Stimulated activated CD4-positive, alpha-beta T cell treated with anti-CD3 and anti-CD28 coated beads, Interleukin-15, amount 100 ng/mL, for 1 hour (primary cell): ENCODE measurements around the gene IL12B.
A peak's percentile ranks its signal among the peaks of the same experiment; 100 is the strongest.
"Not testable (repeated sequence)": the region's sequence is repeated elsewhere in the genome, so short reads cannot be mapped to it uniquely, and the experiment has no call there.

Experiments
- DNase-seq, 2 donors: peaks; one replicate each; pipeline ENCODE4 v3.0.0-alpha.2; 2020; ENCODE audit warnings: low read depth in 1 of 2, low spot score in 1 of 2

IL12B gene

DNA sequence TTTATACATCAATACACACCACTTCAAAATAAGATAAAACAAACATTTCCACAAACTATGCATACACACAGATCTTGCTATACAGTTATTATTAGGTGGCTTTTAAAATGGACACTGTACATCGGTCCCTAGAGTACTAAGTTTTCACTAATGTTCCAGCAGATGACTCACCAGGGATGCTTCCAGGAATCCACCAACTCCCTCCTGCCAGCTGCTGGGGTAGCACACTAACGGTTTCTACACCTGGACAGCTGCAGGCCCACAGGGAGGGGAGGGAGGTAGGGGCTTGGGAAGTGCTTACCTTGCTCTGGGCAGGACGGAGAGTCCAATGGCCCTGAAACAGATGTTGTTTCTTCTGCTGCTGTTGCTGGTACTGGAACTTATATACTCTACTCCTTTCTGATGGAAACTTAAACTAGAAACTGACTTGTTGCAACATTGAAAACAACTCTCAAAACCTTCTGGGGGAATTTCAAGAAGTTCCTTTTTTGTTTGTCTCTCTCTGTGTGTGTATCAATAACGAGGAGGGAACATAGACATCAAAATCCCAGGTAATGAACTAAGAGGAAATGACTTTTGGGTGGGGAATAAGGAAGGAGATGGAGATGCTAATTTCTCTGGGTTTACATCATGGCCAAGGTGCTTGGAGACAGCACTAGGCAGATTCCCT, at the start of gene IL12B:
Gene IL12B, minus strand, starts transcription at position 357 of the 670 bp plus-strand sequence. CDS start 3,705 bp downstream, outside the sequence.
- no peak for DNase-seq

DNA sequence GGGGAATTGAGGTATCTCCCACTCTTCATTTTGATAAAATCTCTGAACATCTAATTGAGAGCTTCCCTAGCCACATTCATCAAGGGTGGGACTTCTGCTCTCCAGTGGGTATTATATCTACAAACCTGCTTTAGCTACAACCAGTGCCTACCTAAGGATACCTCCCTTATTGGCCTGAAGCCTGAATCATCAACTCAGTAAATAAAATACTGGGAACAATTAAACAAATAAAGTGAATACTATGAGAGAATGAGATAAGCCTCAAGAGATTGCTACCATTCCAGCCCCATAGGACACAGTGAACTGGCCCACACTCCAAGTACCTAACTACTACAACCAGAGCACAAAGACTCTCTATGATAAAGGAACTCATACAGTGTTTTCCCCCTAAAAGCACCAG, 47.4 kb upstream of the IL12B start:
- no peak for DNase-seq

DNA sequence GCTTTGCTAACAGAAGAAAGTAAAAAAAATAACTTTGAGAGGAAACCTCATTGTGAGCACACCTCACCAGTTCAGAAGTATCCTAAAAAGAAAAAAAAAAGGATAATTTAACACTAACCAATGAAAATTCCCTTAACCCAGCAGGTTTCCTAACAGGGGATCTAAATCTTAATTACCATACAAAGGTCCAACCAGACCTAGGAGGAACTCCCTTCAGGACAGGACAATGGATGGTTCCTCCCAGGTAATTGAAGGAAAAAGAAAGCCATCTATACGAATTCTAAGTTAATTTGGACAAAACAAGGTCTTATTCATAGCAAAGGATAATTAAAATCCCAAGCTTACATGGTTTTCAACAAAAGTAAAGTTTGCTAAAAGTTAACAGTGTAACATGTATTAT, 37.6 kb upstream of the IL12B start:
- DNase-seq = not testable (repeated sequence)

DNA sequence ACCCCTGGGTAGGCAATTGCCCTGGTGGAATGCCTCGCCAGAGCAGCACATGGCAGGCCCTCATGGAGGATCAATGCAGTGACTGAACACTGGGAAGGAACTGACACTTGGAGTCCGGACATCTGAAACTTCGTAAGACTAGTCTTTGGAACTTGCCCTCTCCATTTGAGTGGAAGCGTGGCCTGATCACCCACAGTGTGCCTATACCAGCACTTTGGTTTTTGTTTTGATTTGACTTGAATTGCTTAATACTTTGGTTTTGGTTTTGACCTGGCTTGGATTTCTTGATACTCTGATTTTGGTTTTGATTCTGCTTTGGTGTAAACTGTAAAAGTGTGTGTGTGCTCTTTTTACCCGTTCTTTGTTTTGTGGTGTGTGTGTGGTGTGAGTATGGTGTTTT, 36.5 kb upstream of the IL12B start:
- not testable (repeated sequence) for DNase-seq

DNA sequence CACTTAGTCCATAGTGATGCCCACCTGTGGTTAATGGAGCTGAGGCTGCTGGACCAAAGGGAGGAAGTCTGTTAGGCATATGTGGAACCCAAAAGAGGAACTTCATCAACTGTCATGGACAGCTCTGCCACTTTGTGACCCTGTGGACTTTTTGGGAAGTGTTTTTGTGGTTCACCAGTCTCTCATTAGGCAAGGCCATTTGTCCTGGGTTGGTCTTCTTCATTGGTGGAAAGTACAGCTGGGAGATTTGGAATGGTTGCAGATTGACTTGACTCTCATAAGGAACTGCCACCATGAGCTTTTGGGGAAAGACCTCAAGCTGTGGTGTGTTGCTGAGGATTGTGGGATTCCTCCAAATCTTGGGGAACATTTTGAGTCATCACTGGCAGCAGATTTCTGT, 31.9 kb upstream of the IL12B start:
- no peak for DNase-seq

DNA sequence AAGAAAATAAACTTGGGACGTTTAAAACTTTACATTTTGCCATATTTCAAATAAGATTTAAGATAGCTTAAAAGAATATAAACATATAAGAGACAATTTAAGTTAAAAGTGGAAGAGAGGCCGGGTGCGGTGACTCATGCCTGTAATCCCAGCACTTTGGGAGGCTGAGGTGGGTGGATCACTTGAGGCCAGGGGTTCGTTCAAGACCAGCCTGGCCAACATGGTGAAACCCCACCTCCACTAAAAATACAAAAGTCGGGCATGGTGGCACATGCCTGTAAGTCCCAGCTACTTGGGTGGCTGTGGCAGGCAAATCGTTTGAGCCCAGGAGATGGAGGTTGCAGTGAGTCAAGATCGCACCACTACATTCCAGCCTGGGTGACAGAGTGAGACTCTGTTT, 29.6 kb upstream of the IL12B start:
- DNase-seq = not testable (repeated sequence)

DNA sequence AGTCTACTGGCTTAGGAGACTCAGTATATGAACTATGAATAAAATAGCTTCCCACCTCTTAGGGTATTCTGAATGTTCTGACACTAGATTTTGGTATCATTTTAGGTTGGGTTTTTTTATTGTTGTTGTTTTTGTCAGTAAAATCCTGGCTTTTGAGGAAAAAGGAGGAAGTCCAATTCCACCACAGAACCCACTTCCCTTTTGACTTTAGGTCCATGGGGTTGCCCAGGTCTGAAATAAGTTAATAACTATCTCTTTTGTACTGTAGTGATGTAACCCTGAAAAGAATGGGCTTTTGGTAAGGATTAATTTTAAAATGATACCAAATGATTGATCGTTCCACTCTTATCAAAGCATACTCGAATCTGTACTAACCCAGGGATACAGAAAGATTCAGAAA, 29.1 kb upstream of the IL12B start:
- no peak for DNase-seq

DNA sequence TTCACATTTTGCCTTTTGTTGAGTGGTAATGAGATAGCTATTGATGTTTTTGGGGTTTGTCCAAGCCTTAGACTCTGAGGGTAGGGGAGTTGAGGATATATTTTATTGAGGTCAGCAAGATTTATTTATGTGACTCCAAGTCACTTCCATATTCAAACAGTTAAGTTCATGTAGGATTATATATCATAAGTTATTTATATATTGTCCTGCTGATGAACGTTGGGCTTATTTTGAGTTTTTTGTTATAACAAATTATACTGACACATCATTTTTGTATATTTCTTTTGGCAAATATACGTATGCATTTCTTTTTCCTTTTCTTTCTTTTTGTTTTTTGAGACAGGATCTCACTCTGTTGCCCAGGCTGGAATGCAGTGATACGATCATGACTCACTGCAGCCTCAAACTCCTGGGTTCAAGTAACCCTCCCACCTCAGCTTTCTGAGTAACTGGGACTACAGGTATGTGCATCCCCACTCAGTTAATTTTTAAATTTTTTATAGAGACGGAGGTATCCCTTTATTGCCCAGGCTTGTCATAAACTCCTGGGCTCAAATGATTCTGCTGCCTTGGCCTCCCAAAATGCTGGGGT, 23.5 kb upstream of the IL12B start:
- DNase-seq = no peak

DNA sequence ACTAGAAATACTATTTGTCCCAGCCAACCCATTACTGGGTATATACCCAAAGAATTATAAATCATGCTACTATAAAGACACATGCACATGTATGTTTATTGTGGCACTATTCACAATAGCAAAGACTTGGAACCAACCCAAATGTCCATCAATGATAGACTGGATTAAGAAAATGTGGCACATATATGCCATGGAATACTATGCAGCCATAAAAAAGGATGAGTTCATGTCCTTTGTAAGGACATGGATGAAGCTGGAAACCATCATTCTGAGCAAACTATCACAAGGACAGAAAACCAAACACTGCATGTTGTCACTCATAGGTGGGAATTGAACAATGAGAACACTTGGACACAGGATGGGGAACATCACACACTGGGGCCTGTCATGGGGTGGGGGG, 20.4 kb upstream of the IL12B start:
- not testable (repeated sequence) for DNase-seq

DNA sequence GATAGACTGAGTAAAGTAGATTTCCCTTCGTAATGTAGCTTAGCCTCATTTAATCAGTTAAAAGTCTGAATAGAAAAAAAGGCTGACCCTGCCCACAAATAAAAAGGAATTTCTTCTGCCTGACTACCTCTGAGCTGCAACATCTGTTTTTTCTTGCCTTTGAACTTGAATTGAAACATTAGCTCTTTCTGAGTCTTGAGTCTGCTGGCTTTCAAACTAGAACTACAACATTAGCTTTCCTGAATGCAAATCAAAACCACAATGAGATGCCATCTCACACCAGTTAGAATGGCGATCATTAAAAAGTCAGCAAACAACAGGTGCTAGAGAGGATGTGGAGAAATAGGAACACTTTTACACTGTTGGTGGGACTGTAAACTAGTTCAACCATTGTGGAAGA, 19.9 kb upstream of the IL12B start:
- DNase-seq = not testable (repeated sequence)

DNA sequence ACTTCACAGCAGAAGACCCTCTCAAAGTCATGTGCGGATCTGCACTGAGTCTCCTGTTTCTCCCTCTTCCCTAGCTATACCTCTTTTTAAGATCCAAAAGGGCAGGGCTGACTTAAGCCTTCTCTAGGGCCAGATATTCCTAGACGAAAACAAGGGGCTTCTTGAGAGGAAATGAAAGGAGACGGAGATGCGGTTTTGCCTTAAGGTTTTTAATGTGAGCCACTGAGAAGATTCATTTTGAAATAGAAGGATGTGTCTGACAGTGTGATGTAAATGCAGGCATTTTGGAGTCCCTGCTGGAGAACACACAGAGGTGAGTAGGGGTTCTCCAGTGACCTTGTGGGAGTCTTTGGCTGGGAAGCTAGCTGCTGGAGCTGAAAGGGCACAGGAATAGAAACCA, 15.6 kb upstream of the IL12B start:
- no peak for DNase-seq

DNA sequence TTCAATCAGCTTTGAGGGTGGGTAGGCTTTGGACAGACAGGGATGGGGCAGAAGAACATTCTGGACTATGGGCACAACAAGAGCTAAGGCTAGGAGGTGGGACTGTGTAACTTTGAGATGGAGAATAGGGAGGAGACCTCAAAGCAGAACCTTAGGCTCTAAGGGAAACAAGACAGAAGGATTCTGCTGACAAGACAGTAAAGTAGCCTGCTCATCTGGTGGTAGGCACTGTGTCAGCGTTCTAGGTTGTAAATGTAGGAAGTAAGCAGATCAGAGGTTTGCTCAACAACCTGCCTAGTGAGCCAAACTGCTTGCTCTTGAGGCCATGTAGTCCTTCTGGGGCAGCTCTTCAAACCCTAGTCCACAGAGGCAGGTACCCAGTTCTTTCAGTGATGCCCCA, 15.0 kb upstream of the IL12B start:
- no peak for DNase-seq

DNA sequence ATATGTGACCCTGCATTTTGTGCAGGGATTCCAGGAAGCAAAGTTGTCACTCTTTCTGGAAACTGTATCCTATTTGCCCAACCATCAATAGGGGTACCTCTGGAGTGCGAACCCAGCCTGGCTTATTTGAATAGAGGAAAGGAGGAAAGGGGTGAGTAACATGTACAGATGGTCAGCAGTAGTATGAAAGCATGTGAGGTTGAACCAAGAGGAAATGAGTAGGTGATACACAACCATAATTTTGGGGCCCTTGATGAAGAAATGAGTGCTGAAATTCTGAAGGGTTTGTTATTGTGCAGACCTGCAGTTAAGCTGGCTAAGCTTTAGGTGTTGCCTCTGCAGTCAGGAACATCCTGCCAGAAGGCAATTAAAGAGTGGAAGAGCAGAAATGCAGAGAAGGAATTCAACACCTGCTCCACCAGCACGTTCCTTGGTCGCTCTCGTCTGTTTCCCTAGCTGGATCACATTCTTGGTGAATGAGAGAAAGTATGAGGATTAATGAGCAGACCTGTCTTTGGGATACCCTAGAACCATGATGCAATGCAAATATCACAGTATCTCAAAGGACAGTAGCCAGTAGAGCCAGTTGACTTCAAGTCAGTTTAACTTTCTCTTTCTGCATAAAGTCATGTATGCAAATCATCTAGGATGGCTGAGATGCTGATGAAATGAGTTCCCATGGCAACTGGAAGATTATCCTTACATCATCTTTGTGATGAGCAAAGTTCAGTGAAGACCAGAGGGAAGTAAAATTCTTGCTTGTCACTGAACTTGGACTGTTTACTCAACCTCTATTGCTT, 13.2 kb upstream of the IL12B start:
- no peak for DNase-seq

DNA sequence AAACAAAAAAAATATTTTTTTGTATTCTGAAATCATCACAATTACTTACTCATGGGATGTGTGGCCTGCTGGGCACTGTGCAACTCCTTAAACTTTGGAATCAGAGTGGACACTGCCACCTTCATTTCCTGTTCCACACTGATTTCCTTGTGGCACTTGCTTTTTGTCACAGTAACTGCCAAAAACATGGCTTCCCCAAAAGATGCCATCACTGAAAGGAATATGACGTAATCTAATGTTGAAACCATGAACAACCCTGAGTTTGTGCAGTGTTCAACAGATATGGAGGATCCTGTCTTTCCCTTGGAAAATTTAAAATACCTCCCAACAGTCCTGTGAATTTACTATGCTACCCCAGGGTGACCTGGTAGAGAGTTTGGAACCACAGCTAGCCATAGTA, 12.6 kb upstream of the IL12B start:
- no peak for DNase-seq

DNA sequence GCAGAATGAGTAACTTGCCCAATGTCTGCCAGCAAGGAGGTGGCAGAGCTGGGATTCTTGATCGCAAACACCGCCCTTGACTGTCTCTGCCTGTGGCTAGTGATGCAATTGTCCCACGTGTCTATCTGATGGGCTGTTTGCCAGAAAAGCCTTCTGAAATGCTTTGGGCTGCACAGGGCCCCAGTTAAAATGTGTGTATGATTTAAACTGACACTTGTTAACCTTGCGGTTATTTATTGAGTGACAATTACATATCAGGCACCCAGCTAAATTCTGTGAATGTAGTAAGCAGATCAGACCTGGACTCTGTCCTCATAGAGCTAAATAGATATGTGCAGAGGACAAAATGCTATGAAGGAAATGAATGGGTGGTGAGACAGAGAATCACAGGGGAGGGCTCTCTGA, 11.6 kb upstream of the IL12B start:
- DNase-seq = peak in 1 of 2 donors; percentile 24

DNA sequence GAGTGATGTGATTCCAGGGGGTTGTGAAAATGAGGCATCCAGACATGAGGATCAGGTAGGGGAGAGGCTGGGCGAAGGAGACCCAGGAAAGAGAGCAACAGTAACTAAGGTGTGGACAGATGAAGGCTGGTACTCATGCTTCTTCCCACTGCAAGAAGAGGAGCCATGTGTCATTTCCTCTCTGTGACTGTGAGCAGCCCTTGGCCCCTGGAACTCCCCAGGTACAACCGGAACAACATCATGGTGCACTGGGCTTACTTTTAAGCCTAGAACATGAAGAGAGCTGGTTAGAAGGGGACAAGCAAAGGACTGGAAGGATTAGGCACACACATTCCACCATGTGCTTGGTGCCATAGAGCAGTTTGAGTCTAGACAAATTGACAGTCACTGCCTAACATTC, 10.9 kb upstream of the IL12B start:
- no peak for DNase-seq

DNA sequence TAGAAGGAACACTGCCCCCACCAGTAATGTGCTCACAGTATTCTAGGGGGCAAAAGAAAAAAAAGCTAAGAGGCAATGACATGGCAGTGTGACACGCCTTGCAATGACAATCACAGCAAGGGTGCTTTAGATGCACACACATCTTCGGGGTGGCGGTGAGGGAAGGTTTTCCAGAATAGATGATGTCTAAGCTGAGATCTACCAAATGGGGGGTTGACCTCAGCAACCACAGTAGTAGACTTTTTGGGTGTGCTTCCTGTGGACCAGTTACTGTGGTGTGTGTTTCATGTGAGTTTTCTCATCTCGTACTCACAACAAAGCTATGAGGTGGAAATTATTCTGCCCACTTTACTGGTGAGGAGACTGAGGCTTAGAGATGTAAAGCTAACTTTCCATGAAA, 10.2 kb upstream of the IL12B start:
- DNase-seq = no peak

DNA sequence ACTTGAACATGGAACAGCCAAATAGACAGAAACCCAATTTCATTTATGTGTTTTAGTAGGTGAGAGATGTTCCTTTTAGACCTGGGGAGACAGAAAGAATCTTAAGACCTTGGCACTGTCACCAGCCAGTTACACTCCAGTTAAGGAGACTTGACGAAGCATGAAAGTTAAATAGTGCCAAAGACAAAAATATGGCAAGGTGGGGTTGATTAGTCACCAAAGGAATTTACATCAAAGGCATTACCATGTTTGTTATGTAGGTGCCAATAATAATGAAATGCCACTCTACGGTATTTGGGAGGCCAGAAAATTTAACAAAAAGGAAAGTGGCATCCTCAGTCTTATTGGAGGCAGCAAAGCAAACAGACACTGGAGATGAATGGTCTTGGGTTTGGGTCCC, 9.2 kb upstream of the IL12B start:
- DNase-seq = no peak

DNA sequence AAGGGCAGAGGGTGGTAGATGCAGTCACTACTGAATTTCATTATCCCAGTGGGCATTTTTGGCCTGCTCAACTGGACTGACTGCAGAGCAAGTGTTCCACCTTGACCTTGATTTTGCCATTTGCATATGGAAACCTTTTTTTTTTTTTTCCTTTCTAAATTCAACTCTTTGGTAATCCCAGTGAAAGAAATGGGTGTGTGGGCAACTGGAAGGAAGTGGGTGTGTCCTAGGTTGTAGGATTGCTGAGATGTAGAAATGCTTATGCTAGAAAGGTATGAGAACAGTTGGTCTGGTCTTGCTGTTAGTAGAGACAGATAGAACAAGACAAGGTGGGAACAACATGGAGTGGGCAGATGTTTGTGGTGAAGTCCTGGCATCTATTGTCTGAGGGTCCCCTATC, 7.8 kb upstream of the IL12B start:
- DNase-seq = no peak

DNA sequence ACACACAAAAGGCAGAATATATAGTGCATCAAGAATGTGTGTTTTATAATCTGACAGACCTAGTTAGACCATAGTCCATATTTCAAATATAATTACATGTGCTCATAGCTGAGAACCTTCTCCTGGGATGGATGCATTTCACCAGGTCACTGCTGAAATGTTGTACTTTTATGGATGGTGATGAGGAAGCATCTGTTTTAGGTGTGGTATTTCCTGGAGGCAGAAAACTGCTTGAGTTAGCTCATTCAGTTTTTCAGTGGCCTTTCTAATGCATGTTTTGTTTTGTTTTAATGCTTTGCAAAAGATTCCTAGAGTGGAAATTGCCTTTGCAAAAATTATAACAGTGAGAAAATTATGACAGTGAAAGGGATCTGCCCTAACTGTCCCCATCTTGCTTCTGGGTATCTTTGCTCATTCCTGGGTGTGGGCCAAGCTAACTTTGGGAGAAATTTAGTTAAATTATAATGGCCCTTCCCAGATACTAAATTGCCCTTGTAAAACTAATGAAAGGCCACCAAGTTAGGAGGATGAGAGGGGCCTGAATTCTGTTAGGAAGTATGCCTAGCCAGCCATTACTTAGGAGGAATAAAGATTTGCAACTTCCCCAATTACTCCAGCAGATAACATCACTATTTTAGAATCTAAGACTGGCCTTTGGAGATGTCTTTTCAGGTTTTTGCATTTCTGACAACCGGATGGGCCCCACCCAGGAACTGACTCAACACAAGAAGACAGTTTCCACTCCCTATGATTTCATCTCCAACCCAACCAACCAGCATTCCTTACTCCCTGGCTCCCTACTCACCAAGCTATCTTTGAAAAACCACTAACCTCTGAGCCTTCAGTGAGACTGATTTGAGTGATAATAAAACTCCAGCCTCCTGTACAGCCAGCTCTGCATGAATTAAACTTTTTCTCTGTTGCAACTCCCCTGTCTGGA, 7.0 kb upstream of the IL12B start:
- no peak for DNase-seq

DNA sequence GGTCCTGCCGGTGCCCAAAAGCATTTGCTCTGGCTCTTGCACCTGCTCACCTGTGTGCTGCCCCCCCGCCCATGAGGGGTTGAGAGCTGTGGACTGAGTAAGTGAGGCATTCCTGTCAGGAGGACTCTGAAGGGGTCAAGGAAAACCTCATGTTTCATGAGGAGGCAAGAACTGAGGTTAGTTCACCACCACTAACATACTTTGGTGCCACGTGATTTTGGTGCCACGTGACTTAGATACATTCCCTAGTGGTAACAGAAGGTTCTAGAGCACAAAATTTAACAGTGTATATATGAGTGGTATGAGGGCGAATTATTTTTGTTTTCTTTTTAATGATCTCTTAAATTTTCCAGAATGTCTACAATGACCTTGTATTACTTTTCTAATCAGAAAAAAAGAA, 6.3 kb upstream of the IL12B start:
- no peak for DNase-seq
